Panc1 (cell line): ENCODE measurements around the gene TRAF3IP1.

Experiments used
- CTCF ChIP-seq: fragments of 450-650 bp; IDR thresholded peaks from 2 replicates; pipeline ENCODE4 v1.5.1; 2017; ENCODE audit warnings: mild to moderate bottlenecking
- POLR2AphosphoS5 ChIP-seq: IDR thresholded peaks from 2 replicates; pipeline ENCODE4 v1.6.1; 2012; ENCODE audit warnings: mild to moderate bottlenecking, low read depth, low read length, moderate library complexity
- REST ChIP-seq, 2 experiments: IDR thresholded peaks; 2 replicates each; pipeline ENCODE4 v1.6.1; 2011 to 2012; ENCODE audit warnings: low read depth in 2 of 2, control low read depth in 1 of 2, low read length in 1 of 2, mild to moderate bottlenecking in 1 of 2, moderate library complexity in 1 of 2; ENCODE audit not compliant: insufficient read depth in 1 of 2
- SIN3A ChIP-seq: IDR thresholded peaks from 2 replicates; pipeline ENCODE4 v1.6.1; 2012; ENCODE audit warnings: low read depth, mild to moderate bottlenecking, low read length, moderate library complexity, borderline replicate concordance; ENCODE audit not compliant: insufficient read depth
- TCF7L2 ChIP-seq: IDR thresholded peaks from 2 replicates; pipeline ENCODE4 v1.6.1; 2011; ENCODE audit warnings: mild to moderate bottlenecking, low read depth, low read length, inconsistent platforms

- no peak for TF ChIP-seq CTCF
- no peak for TF ChIP-seq REST (IDR thresholded peaks at IDR 0.05; ENCODE audit: insufficient read depth in 1 of 2, low read depth in 2 of 2, low read length in 1 of 2)
- TF ChIP-seq POLR2AphosphoS5, result no peak
- no peak for TF ChIP-seq SIN3A
- no peak for TF ChIP-seq TCF7L2
Observed at GRCh38 chr2:238281826-238282480, 38.4 kb upstream of the TRAF3IP1 start.
